Measurements from ENCODE around the gene OR2AK2.
A peak's percentile ranks its signal among the peaks of the same experiment; 100 is the strongest.
"Not testable (repeated sequence)": the region's sequence is repeated elsewhere in the genome, so short reads cannot be mapped to it uniquely, and the experiment has no call there.

The OR2AK2 gene

GRCh38 chr1:247936965-247937734 lies 27.9 kb upstream of the OR2AK2 start:
- not testable (repeated sequence) for FAIRE-seq; DNase-seq (ENCODE audit: insufficient read length, low spot score)
- peak; percentile 97 for TF ChIP-seq CTCF (IDR thresholded peaks at IDR 0.05; ENCODE audit: insufficient read depth, missing control alignments)

- FAIRE-seq (no peak), DNase-seq (ENCODE audit: insufficient read length, low spot score) (no peak)
- TF ChIP-seq CTCF (IDR thresholded peaks at IDR 0.05; ENCODE audit: insufficient read depth, missing control alignments): no peak
Measured at GRCh38 chr1:247942624-247943023, 22.4 kb upstream of the OR2AK2 start.

- TF ChIP-seq CTCF (IDR thresholded peaks at IDR 0.05; ENCODE audit: insufficient read depth, missing control alignments): no peak
- no peak for FAIRE-seq
- no peak for DNase-seq (ENCODE audit: insufficient read length, low spot score)
Measured at GRCh38 chr1:247948558-247948957, 16.5 kb upstream of the OR2AK2 start, which contains the start of gene OR2L8. Gene OR2L8 (plus strand): TSS chr1:247948858. CDS start chr1:247948858, 0 bp downstream.

- no peak for TF ChIP-seq CTCF (IDR thresholded peaks at IDR 0.05; ENCODE audit: insufficient read depth, missing control alignments)
- no peak for FAIRE-seq
- DNase-seq (ENCODE audit: insufficient read length, low spot score): no peak
Measured at GRCh38 chr1:247953408-247953807, 11.6 kb upstream of the OR2AK2 start.

- DNase-seq (ENCODE audit: insufficient read length, low spot score) (no peak), FAIRE-seq (no peak)
- TF ChIP-seq CTCF (IDR thresholded peaks at IDR 0.05; ENCODE audit: insufficient read depth, missing control alignments): no peak
Measured at GRCh38 chr1:247961791-247962190, 3.2 kb upstream of the OR2AK2 start.

- FAIRE-seq: no peak
- no peak for TF ChIP-seq CTCF (IDR thresholded peaks at IDR 0.05; ENCODE audit: insufficient read depth, missing control alignments)
- DNase-seq (ENCODE audit: insufficient read length, low spot score): no peak
Measured at GRCh38 chr1:247962911-247963588, 2.0 kb upstream of the OR2AK2 start.
